Fibroblast of lung (primary cell): ENCODE results near the gene MRAS. TPM values are rescaled to one million over a fixed set of nuclear protein-coding genes. Genes with fewer than 3 reads are reported as not detected.

ENCODE experiments used
- DNase-seq, 2 donors: peaks; one replicate each; pipeline versions ENCODE4 v3.0.0 to v3.0.0-alpha.2; 2010; ENCODE audit warnings: low read depth in 2 of 2
- H2AFZ ChIP-seq: 2 replicates; pipeline ENCODE4 v1.5.1; 2012; ENCODE audit warnings: low read length, control low read depth, inconsistent platforms
- H3K27ac ChIP-seq: 2 replicates; pipeline ENCODE4 v1.5.1; 2011; ENCODE audit warnings: low read length, control low read depth; ENCODE audit not compliant: insufficient read depth
- H3K27me3 ChIP-seq: 2 replicates; pipeline ENCODE4 v1.5.1; 2011; ENCODE audit warnings: mild to moderate bottlenecking, low read length; ENCODE audit not compliant: control insufficient read depth, insufficient read depth
- H3K36me3 ChIP-seq: 2 replicates; pipeline ENCODE4 v1.5.1; 2011; ENCODE audit warnings: low read length; ENCODE audit not compliant: control insufficient read depth, insufficient read depth
- H3K4me1 ChIP-seq: 2 replicates; pipeline ENCODE4 v1.5.1; 2011; ENCODE audit warnings: low read length; ENCODE audit not compliant: control insufficient read depth, insufficient read depth; ENCODE audit errors: extremely low read depth
- H3K4me2 ChIP-seq: 2 replicates; pipeline ENCODE4 v1.5.1; 2011; ENCODE audit warnings: low read length, control low read depth; ENCODE audit not compliant: insufficient read depth; ENCODE audit errors: extremely low read depth
- H3K4me3 ChIP-seq, 4 experiments: fragments of 200-600 bp in 1 of 4; sonication (generic) in 1 of 4; replicated peaks in 1 of 4; 2 replicates each; pipeline ENCODE4 v1.5.1; 2011 to 2016; ENCODE audit warnings: low read length in 4 of 4, low read depth in 3 of 4, mild to moderate bottlenecking in 3 of 4, control low read depth in 2 of 4, inconsistent platforms in 1 of 4, mixed read lengths in 1 of 4; ENCODE audit not compliant: insufficient read depth in 1 of 4; ENCODE audit errors: control extremely low read depth in 1 of 4
- H3K79me2 ChIP-seq: 2 replicates; pipeline ENCODE4 v1.5.1; 2012; ENCODE audit warnings: mild to moderate bottlenecking, low read length, inconsistent platforms; ENCODE audit not compliant: control insufficient read depth, insufficient read depth
- H3K9ac ChIP-seq: 2 replicates; pipeline ENCODE4 v1.5.1; 2011; ENCODE audit warnings: mild to moderate bottlenecking, low read length, control low read depth; ENCODE audit not compliant: insufficient read depth
- H3K9me3 ChIP-seq: 2 replicates; pipeline ENCODE4 v1.5.1; 2012; ENCODE audit warnings: low read depth, low read length; ENCODE audit not compliant: control insufficient read depth, insufficient read depth
- H4K20me1 ChIP-seq: 2 replicates; pipeline ENCODE4 v1.5.1; 2011; ENCODE audit warnings: low read length; ENCODE audit not compliant: control insufficient read depth, insufficient read depth; ENCODE audit errors: extremely low read depth
- EZH2 ChIP-seq: IDR thresholded peaks from 2 replicates; pipeline ENCODE4 v1.5.1; 2012; ENCODE audit warnings: low read length, control low read depth, mild to moderate bottlenecking; ENCODE audit errors: missing control alignments
- polyA plus RNA-seq, 2 donors: library from polyadenylated mRNA; depleted of rRNA in 1 of 2; stranded (reverse) in 1 of 2; unstranded in 1 of 2; fragments of >200 nt; gene quantifications; 2 replicates each; pipeline ENCODE4 v1.2.1, GENCODE V29; 2011 to 2012; ENCODE audit warnings: missing spikeins in 1 of 2
- total RNA-seq: library from RNA; depleted of rRNA; stranded (reverse); fragments of >200 nt; gene quantifications from 2 replicates; pipeline ENCODE4 v1.2.1, GENCODE V29; 2014
- TF ChIP-seq, protein P1 (sequence below), 2 donors: IDR thresholded peaks in 1 of 2; conservative IDR thresholded peaks in 1 of 2; 1 replicate in 1 of 2; 2 replicates in 1 of 2; pipeline ENCODE4 v1.5.1; 2011 to 2012; ENCODE audit warnings: low read length in 2 of 2, control low read depth in 1 of 2, inconsistent platforms in 1 of 2, low read depth in 1 of 2, mild to moderate bottlenecking in 1 of 2

MRAS gene
- total and polyA plus RNA-seq, 2 donors (not counting 1 experiment from before 2014, with no cell fraction given) = 35.3 to 73.0 TPM

DNA sequence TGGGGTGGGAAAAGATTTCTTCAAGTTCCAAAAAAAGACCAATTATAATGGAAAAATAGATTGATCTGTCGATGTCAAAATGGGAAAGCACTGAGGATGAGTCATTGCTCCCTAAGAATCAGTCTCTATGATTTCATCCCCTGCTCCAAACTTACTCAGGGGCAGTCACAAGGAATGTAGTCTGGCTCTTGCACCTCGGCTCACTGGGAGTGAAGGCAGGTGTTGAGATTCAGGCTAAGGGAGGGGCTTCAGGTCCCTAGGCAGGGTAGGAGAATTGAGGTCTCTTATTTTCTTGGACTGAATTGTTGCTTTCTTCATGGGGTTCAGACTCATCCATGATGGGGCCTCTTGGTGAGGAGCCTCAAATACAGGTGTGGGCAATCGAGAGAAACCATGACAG is 100.3 kb downstream of the MRAS start:
- Histone ChIP-seq H3K36me3 (no peaks in the 10 kb centered on the region), H3K9me3 (no peaks in the 10 kb centered on the region), H2AFZ (no peak overlapping the region), H3K4me2 (no peak overlapping the region), H3K27me3 (peaks cover 2% of the 10 kb centered on the region), H3K27ac (no peak overlapping the region), H4K20me1 (no peaks in the 10 kb centered on the region), H3K9ac (no peak overlapping the region), H3K4me3 (no peak overlapping the region), H3K79me2 (no peaks in the 10 kb centered on the region), H3K4me1 (no peaks in the 10 kb centered on the region)
- no peak for TF ChIP-seq EZH2
- TF ChIP-seq, protein P1, sequence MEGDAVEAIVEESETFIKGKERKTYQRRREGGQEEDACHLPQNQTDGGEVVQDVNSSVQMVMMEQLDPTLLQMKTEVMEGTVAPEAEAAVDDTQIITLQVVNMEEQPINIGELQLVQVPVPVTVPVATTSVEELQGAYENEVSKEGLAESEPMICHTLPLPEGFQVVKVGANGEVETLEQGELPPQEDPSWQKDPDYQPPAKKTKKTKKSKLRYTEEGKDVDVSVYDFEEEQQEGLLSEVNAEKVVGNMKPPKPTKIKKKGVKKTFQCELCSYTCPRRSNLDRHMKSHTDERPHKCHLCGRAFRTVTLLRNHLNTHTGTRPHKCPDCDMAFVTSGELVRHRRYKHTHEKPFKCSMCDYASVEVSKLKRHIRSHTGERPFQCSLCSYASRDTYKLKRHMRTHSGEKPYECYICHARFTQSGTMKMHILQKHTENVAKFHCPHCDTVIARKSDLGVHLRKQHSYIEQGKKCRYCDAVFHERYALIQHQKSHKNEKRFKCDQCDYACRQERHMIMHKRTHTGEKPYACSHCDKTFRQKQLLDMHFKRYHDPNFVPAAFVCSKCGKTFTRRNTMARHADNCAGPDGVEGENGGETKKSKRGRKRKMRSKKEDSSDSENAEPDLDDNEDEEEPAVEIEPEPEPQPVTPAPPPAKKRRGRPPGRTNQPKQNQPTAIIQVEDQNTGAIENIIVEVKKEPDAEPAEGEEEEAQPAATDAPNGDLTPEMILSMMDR (conservative IDR thresholded peaks at IDR 0.05 in 1 of 2, IDR thresholded peaks at IDR 0.05 in 1 of 2; ENCODE audit: low read depth in 1 of 2, low read length in 2 of 2) = no peak
- DNase-seq = peak in 1 of 2 donors; percentile 25

DNA sequence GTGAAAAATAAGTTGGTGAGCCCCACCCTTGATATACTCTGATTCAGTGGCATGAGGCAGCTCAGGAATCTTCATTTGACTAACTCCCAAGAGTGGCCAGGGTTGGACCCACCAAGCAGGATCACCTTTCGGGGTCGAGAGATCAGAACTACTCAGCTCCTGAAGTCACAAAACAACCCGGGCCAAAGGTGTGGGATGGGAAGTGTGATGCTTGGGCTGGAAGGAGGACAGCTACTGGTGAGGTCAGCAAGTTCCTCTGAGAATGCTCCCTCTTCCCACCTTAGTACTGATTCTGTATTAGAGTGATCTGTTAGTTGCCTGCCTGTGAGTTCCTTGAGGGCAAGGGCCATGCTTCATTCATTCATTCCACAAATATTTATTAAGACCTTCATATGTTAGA is 101.1 kb downstream of the MRAS start:
- Histone ChIP-seq H2AFZ (no peak overlapping the region), H3K4me3 (no peak overlapping the region), H3K9ac (no peak overlapping the region), H3K4me2 (no peak overlapping the region), H3K36me3 (no peaks in the 10 kb centered on the region), H3K9me3 (no peaks in the 10 kb centered on the region), H3K4me1 (no peaks in the 10 kb centered on the region), H4K20me1 (no peaks in the 10 kb centered on the region), H3K79me2 (no peaks in the 10 kb centered on the region), H3K27ac (no peak overlapping the region), H3K27me3 (peaks cover 2% of the 10 kb centered on the region)
- TF ChIP-seq EZH2 = no peak
- TF ChIP-seq, protein P1 (conservative IDR thresholded peaks at IDR 0.05 in 1 of 2, IDR thresholded peaks at IDR 0.05 in 1 of 2; ENCODE audit: low read depth in 1 of 2, low read length in 2 of 2) = no peak
- DNase-seq = no peak

DNA sequence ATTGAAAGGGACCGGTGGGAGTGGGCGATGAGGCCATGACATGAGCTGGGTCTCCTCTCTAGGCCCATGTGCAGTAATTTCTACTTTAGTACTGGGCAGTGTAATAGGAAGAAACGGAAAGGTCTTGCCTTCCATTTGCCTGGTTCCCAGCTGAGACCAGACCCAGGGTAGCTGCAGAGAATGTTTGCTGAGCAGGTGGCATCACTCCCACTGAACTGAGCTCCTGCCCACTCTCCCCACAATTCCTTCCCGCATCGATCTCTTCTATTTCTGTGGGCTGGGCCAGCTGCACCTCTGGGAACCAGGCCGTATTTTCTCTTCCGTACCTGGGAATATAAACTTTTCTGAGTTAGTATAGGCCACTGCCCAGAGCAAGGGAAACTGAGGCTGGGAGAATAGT is 101.8 kb downstream of the MRAS start:
- Histone ChIP-seq H3K4me1 (no peaks in the 10 kb centered on the region), H3K9me3 (no peaks in the 10 kb centered on the region), H3K79me2 (no peaks in the 10 kb centered on the region), H2AFZ (no peak overlapping the region), H3K27ac (no peak overlapping the region), H4K20me1 (no peaks in the 10 kb centered on the region), H3K27me3 (peaks cover 5% of the 10 kb centered on the region), H3K36me3 (no peaks in the 10 kb centered on the region), H3K9ac (no peak overlapping the region), H3K4me3 (no peak overlapping the region), H3K4me2 (no peak overlapping the region)
- TF ChIP-seq EZH2 = no peak
- TF ChIP-seq, protein P1 (conservative IDR thresholded peaks at IDR 0.05 in 1 of 2, IDR thresholded peaks at IDR 0.05 in 1 of 2; ENCODE audit: low read depth in 1 of 2, low read length in 2 of 2) = no peak
- no peak for DNase-seq
